Measurements from ENCODE around the gene FRMD4B. TPM values are rescaled to one million over a fixed set of nuclear protein-coding genes. Genes with fewer than 3 reads are reported as not detected.

FRMD4B gene
- total RNA-seq, 2 experiments from 2014 or later = 8.0 to 8.3 TPM

DNA sequence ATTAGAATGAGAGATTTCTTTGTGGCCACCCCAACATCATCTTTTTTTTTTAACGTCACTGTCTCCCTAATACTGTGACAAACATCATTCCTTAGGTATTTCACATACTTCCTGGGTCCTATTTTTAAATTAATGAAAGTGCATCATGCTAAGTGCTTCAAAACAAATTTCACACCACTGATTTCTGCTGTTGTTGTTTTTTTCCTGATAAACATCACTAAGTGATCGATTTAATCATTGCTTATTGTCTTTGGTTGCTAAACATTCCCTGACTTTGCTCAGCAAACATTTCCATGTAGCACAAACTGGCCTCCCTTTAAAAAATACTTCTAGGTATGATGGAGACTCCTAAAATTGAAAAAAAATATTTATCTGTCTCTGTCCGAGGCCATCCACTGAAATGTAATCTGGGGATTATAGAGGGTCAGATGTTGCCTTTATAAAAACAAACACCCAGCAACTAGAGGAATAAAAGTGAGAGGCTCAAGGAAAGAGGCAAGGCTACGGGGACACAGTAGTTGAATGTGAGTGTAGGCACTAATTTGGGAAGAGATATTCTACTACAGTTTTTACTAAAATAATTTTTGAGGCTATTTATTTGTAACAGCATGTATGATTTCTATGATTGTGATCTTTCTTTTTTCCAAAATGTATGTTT, 243.0 kb downstream of the FRMD4B start:
- Mint-ChIP-seq H3K27me3 (no peaks in the 10 kb centered on the region), H3K27ac (no peak overlapping the region), H3K9me3 (ENCODE audit: low read depth) (no peaks in the 10 kb centered on the region), H3K4me3 (no peak overlapping the region), H3K36me3 (ENCODE audit: low read depth) (no peaks in the 10 kb centered on the region), H3K4me1 (no peaks in the 10 kb centered on the region)
- ChIA-PET CTCF (interaction anchor here (0.7 to 1.1 kb wide), 2 partner anchors 18 to 22 kb away, joined by 3 to 4 read pairs; no protein-coding TSS in a partner anchor), POLR2A (interaction anchor here (0.5 kb wide), 1 partner anchor 31 kb away, joined by 3 read pairs; no protein-coding TSS in a partner anchor)
- ATAC-seq = no peak
- intact Hi-C loops (cut with DNase I, micrococcal nuclease) = no loop called here
- DNase-seq = no peak

DNA sequence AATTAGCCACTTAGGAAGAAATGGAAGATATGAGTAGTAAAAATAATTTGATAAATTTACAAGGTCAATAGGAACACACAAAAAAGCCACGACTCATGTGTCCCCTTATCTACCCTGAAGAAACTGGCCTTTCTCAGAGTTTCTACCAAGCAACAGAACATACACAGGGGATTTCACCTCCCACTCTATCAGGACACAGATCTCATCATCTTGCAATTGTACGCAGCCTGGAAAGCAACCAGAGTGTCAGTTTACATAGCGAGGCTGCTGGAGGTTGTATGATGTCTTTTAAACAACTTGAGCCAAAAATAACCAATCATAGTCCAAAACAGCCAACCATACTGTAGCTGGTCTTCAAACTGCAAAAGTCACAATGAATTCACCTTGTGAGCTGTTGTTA, 243.8 kb downstream of the FRMD4B start:
- H3K27me3 Mint-ChIP-seq = no peaks in the 10 kb centered on the region
- H3K4me3 Mint-ChIP-seq = no peak overlapping the region
- ATAC-seq (no peak), DNase-seq (no peak)
- H3K9me3 Mint-ChIP-seq (ENCODE audit: low read depth) = no peaks in the 10 kb centered on the region
- H3K27ac Mint-ChIP-seq = no peak overlapping the region
- no peaks in the 10 kb centered on the region for H3K36me3 Mint-ChIP-seq (ENCODE audit: low read depth)
- intact Hi-C loops (cut with DNase I, micrococcal nuclease) = no loop called here
- ChIA-PET CTCF (interaction anchor here (0.7 to 1.1 kb wide), 2 partner anchors 19 to 21 kb away, joined by 3 to 4 read pairs; no protein-coding TSS in a partner anchor), POLR2A (no interaction called here)
- H3K4me1 Mint-ChIP-seq = no peaks in the 10 kb centered on the region

GRCh38 chr3:69141313-69141712, 244.6 kb downstream of the FRMD4B start:
- CTCF ChIA-PET = no interaction called here

DNA sequence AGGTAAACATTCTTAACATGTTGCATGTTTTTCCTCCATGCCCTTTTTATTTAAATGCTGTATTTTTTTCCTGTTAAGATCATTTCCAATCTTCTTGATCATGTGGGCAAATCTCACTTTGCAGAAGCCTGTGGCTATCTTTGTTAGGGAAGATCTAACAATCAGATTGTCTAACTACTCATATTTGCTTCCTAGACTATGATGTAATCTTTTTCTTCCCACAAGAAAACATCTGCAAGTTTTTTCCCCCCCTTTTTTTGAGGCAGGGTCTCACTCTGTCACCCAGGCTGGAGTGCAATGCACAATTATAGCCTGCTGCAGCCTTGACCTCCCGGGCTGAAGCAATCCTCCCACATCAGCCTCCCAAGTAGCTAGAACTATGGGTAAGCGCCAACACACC, 248.5 kb downstream of the FRMD4B start:
- intact Hi-C loops (cut with DNase I, micrococcal nuclease) = no loop called here
- peaks cover 2% of the 10 kb centered on the region for H3K27me3 Mint-ChIP-seq
- ATAC-seq (no peak), DNase-seq (no peak)
- H3K4me3 Mint-ChIP-seq = no peak overlapping the region
- no peaks in the 10 kb centered on the region for H3K9me3 Mint-ChIP-seq (ENCODE audit: low read depth)
- H3K27ac Mint-ChIP-seq = no peak overlapping the region
- ChIA-PET POLR2A (no interaction called here), CTCF (no interaction called here)
- H3K36me3 Mint-ChIP-seq (ENCODE audit: low read depth) = no peaks in the 10 kb centered on the region
- no peaks in the 10 kb centered on the region for H3K4me1 Mint-ChIP-seq

More at GRCh38 chr3:69141313-69141712, 244.6 kb downstream of the FRMD4B start:
- ATAC-seq (no peak), DNase-seq (no peak)
- intact Hi-C loops (cut with DNase I, micrococcal nuclease) = no loop called here
- POLR2A ChIA-PET = no interaction called here
- H3K36me3 Mint-ChIP-seq (ENCODE audit: low read depth) = no peaks in the 10 kb centered on the region
- H3K4me3 Mint-ChIP-seq = no peak overlapping the region
- H3K27ac Mint-ChIP-seq = no peak overlapping the region
- no peaks in the 10 kb centered on the region for H3K9me3 Mint-ChIP-seq (ENCODE audit: low read depth)
- H3K27me3 Mint-ChIP-seq = peaks cover 2% of the 10 kb centered on the region
- no peaks in the 10 kb centered on the region for H3K4me1 Mint-ChIP-seq

DNA sequence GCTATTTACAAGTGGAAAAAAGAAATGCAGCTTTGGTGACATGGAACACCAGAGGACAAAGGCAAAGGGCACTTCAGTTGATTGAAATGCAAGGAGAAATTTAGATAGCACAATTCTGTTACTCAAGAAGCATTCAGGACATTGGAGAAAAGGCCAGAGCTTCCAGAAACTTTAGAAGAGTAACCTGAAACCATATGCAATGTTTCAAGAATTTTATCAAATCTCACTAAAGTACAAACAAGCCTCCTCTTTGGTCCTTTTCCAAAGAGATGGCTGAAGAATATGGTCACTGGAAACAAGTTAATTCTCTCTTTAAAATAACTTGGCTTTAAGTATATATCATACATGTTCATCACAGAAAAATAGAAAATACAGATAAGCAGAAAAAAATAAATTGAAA, 248.9 kb downstream of the FRMD4B start:
- no peak overlapping the region for H3K4me3 Mint-ChIP-seq
- DNase-seq (no peak), ATAC-seq (no peak)
- H3K9me3 Mint-ChIP-seq (ENCODE audit: low read depth) = no peaks in the 10 kb centered on the region
- intact Hi-C loops (cut with DNase I, micrococcal nuclease) = no loop called here
- no peak overlapping the region for H3K27ac Mint-ChIP-seq
- H3K4me1 Mint-ChIP-seq = no peaks in the 10 kb centered on the region
- peaks cover 2% of the 10 kb centered on the region for H3K27me3 Mint-ChIP-seq
- CTCF ChIA-PET = interaction anchor here (0.6 to 2.3 kb wide), 3 partner anchors 8 to 32 kb away, joined by 3 to 13 read pairs (median 3); no protein-coding TSS in a partner anchor
- H3K36me3 Mint-ChIP-seq (ENCODE audit: low read depth) = no peaks in the 10 kb centered on the region
- POLR2A ChIA-PET = no interaction called here

DNA sequence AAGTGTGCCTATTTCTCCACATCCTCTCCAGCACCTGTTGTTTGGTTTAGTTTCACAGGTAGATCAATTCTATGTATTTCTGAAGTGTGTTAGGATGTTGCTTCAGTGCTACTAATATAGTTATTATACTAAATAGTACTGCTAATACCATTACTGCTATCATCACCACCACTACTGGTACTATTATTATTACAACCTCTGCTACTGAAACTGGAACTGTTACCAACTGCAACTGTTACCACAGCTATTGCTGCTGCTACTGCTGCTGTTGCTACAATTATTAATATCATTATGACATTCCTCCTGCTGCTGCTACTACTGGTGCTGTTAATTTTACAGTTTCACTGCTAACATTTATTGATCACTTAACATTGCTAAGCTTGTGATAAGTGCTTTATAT, 255.2 kb downstream of the FRMD4B start:
- Mint-ChIP-seq H3K36me3 (ENCODE audit: low read depth) (no peaks in the 10 kb centered on the region), H3K4me3 (no peak overlapping the region), H3K27ac (no peak overlapping the region), H3K27me3 (no peaks in the 10 kb centered on the region), H3K9me3 (ENCODE audit: low read depth) (no peaks in the 10 kb centered on the region), H3K4me1 (no peaks in the 10 kb centered on the region)
- intact Hi-C loops (cut with DNase I, micrococcal nuclease) = no loop called here
- ChIA-PET POLR2A (no interaction called here), CTCF (interaction anchor here (2.6 kb wide), 1 partner anchor 10 kb away, joined by 23 read pairs; no protein-coding TSS in a partner anchor)
- DNase-seq = no peak
- ATAC-seq = no peak

GRCh38 chr3:69129531-69129930, 256.4 kb downstream of the FRMD4B start:
- CTCF ChIA-PET = interaction anchor here (1.0 kb wide), 1 partner anchor 10 kb away, joined by 5 read pairs; no protein-coding TSS in a partner anchor
- H3K9me3 Mint-ChIP-seq (ENCODE audit: low read depth) = no peaks in the 10 kb centered on the region
- ATAC-seq = no peak
- H3K27ac Mint-ChIP-seq = no peak overlapping the region
- intact Hi-C loops (cut with DNase I, micrococcal nuclease) = loop anchor here in 1 of 2 experiments (10.0 kb wide), 1 partner anchor 545 kb away; no protein-coding TSS in a partner anchor
- no peak for DNase-seq
- POLR2A ChIA-PET = no interaction called here
- H3K4me1 Mint-ChIP-seq = no peaks in the 10 kb centered on the region
- H3K36me3 Mint-ChIP-seq (ENCODE audit: low read depth) = no peaks in the 10 kb centered on the region
- no peaks in the 10 kb centered on the region for H3K27me3 Mint-ChIP-seq
- no peak overlapping the region for H3K4me3 Mint-ChIP-seq

DNA sequence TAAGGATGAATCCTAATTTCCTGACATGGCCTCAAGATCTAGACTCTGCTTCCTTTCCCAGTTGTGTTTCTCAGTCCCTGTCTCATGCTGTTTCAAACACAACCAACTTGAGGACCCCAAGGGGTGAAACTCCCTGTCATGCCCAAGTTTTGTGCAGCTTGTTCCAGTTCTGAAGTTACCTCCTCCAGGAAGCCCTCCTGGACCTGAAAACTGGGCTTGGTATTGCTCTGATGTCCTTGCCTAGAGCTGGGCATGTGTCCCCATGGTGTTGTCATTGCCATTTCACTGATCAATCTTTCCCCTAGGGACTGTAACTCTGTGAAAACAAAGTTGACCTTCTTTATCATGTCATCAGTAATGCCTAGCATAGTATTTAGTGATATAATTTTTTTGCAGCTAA, 257.4 kb downstream of the FRMD4B start:
- POLR2A ChIA-PET = no interaction called here
- intact Hi-C loops (cut with DNase I, micrococcal nuclease) = loop anchor here in 1 of 2 experiments (10.0 kb wide), 1 partner anchor 546 kb away; no protein-coding TSS in a partner anchor

GRCh38 chr3:69126999-69127398, 258.9 kb downstream of the FRMD4B start:
- Mint-ChIP-seq H3K27me3 (no peaks in the 10 kb centered on the region), H3K4me1 (no peaks in the 10 kb centered on the region), H3K27ac (no peak overlapping the region), H3K4me3 (no peak overlapping the region), H3K9me3 (ENCODE audit: low read depth) (no peaks in the 10 kb centered on the region), H3K36me3 (ENCODE audit: low read depth) (no peaks in the 10 kb centered on the region)
- intact Hi-C loops (cut with DNase I, micrococcal nuclease) = loop anchor here in 1 of 2 experiments (10.0 kb wide), 1 partner anchor 548 kb away; no protein-coding TSS in a partner anchor
- DNase-seq (no peak), ATAC-seq (no peak)
- CTCF ChIA-PET = interaction anchor here (1.5 kb wide), 2 partner anchors 35 to 179 kb away, joined by 4 to 7 read pairs; no protein-coding TSS in a partner anchor
- POLR2A ChIA-PET = no interaction called here

More for the DNA sequence above, 257.4 kb downstream of the FRMD4B start:
- CTCF ChIA-PET = interaction anchor here (0.9 to 1.5 kb wide), 2 partner anchors 33 to 178 kb away, joined by 3 to 4 read pairs; no protein-coding TSS in a partner anchor
- DNase-seq = no peak
- no peak for ATAC-seq
- no peaks in the 10 kb centered on the region for H3K27me3 Mint-ChIP-seq
- no peaks in the 10 kb centered on the region for H3K4me1 Mint-ChIP-seq
- H3K9me3 Mint-ChIP-seq (ENCODE audit: low read depth) = no peaks in the 10 kb centered on the region
- no peaks in the 10 kb centered on the region for H3K36me3 Mint-ChIP-seq (ENCODE audit: low read depth)
- no peak overlapping the region for H3K4me3 Mint-ChIP-seq
- no peak overlapping the region for H3K27ac Mint-ChIP-seq

DNA sequence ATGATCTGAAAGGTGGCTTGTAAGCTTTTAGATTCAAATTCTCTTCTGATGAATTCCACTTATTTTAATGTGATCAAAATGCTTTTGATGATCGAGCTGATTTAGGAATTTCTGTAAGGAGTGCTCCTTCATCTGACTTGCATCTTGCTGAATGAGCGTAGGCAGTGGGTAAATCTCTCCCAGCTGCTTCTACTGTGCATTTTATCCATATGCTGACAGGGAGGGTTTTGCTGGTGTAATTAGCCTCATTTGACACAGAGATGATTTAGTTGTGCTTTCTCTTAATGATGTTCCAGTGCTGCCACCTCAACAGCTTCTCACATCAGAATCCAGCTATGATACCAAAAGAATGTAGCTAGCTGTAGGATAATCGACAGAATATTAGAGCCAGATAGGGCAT, 259.7 kb downstream of the FRMD4B start:
- H3K4me1 Mint-ChIP-seq = no peaks in the 10 kb centered on the region
- no peaks in the 10 kb centered on the region for H3K9me3 Mint-ChIP-seq (ENCODE audit: low read depth)
- POLR2A ChIA-PET = no interaction called here
- H3K27me3 Mint-ChIP-seq = no peaks in the 10 kb centered on the region
- H3K27ac Mint-ChIP-seq = no peak overlapping the region
- ATAC-seq (no peak), DNase-seq (no peak)
- intact Hi-C loops (cut with DNase I, micrococcal nuclease) = loop anchor here in 1 of 2 experiments (10.0 kb wide), 1 partner anchor 549 kb away; no protein-coding TSS in a partner anchor
- no peaks in the 10 kb centered on the region for H3K36me3 Mint-ChIP-seq (ENCODE audit: low read depth)
- CTCF ChIA-PET = interaction anchor here (0.8 to 1.5 kb wide), 5 partner anchors 10 to 180 kb away, joined by 3 to 7 read pairs (median 4); no protein-coding TSS in a partner anchor
- H3K4me3 Mint-ChIP-seq = no peak overlapping the region

DNA sequence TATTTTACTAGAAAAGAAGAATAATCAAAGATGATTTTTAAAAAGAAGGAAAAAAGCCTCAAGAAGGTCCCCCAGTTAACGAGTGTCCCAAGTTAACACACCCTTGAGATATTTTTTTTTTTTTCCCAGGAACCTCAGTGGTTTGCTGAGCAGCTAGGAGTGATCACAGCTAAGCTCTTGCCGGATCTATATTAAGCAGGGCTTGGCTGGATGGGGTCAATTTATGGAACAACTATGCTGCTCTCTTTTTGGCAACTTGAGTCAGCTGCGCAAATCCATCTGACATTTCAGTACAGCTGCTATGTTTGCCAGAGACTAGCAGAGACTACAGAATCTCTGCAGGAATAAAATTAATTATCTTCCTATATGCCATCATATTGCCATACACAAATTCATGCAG, 263.5 kb downstream of the FRMD4B start, which contains the start of gene LMOD3:
TSS of gene LMOD3 (minus strand) at position 193 of the 400 bp plus-strand sequence. CDS start 209 bp downstream, outside the sequence.
- H3K27ac Mint-ChIP-seq = no peak within 1 kb of the TSS
- H3K36me3 Mint-ChIP-seq (ENCODE audit: low read depth) = no peaks in the 10 kb centered on the region
- no peaks in the 10 kb centered on the region for H3K27me3 Mint-ChIP-seq
- intact Hi-C loops (cut with DNase I, micrococcal nuclease) = loop anchor here (5.0 to 10.0 kb wide), 2 partner anchors 552 to 825 kb away; no protein-coding TSS in a partner anchor
- POLR2A ChIA-PET = no interaction called here
- no peaks in the 10 kb centered on the region for H3K9me3 Mint-ChIP-seq (ENCODE audit: low read depth)
- H3K4me3 Mint-ChIP-seq = no peak within 1 kb of the TSS
- peaks cover 3% of the 10 kb centered on the region for H3K4me1 Mint-ChIP-seq
- DNase-seq (no peak), ATAC-seq (no peak)
- CTCF ChIA-PET = interaction anchor here (1.1 to 4.6 kb wide), 4 partner anchors 9 to 305 kb away, joined by 3 to 55 read pairs (median 3); no protein-coding TSS in a partner anchor

All from activated CD4-positive, alpha-beta T cell treated with anti-CD3 and anti-CD28 coated beads for 36 hours (primary cell).